DMS 273 (cell line): ENCODE measurements around the gene TMEM151B.

Experiments used
- DNase-seq: peaks from one replicate; lab custom pipeline; 2025; ENCODE audit not compliant: unreplicated experiment; lab: John Stamatoyannopoulos, UW

Gene TMEM151B

GRCh38 chr6:44250067-44250717 is 20.1 kb upstream of the TMEM151B start:
- no peak for DNase-seq

GRCh38 chr6:44250718-44251123 is 19.5 kb upstream of the TMEM151B start:
- no peak for DNase-seq

GRCh38 chr6:44251576-44252524 is 18.4 kb upstream of the TMEM151B start:
- DNase-seq, result no peak

- peak; percentile 85 for DNase-seq
These were observed 16.7 kb upstream of the TMEM151B start for GRCh38 chr6:44253307-44254101.

GRCh38 chr6:44254191-44255104 is 15.8 kb upstream of the TMEM151B start:
- DNase-seq, result no peak

- DNase-seq, result peak; percentile 85
These were observed 15.0 kb upstream of the TMEM151B start for GRCh38 chr6:44255105-44255808.

- DNase-seq, result peak; percentile 78
These were observed 14.1 kb upstream of the TMEM151B start for GRCh38 chr6:44255871-44256774.

GRCh38 chr6:44256775-44257024 is 13.6 kb upstream of the TMEM151B start:
- no peak for DNase-seq

GRCh38 chr6:44257025-44257752 is 13.1 kb upstream of the TMEM151B start, which contains the start of gene SLC35B2:
Gene SLC35B2, minus strand, starts transcription at chr6:44257528. Its CDS starts 118 bp downstream, at chr6:44257410.
- peak; percentile 93 for DNase-seq

GRCh38 chr6:44257753-44258324 is 12.4 kb upstream of the TMEM151B start:
- no peak for DNase-seq

GRCh38 chr6:44258325-44258863 is 11.9 kb upstream of the TMEM151B start:
- DNase-seq, result no peak

- DNase-seq, result no peak
These were observed 11.3 kb upstream of the TMEM151B start for GRCh38 chr6:44258921-44259320.

- no peak for DNase-seq
These were observed 10.2 kb upstream of the TMEM151B start for GRCh38 chr6:44260011-44260410.

GRCh38 chr6:44260451-44261297 is 9.6 kb upstream of the TMEM151B start:
- no peak for DNase-seq

GRCh38 chr6:44261581-44261980 is 8.7 kb upstream of the TMEM151B start:
- DNase-seq, result peak; percentile 73

- DNase-seq, result no peak
These were observed 7.5 kb upstream of the TMEM151B start for GRCh38 chr6:44262467-44263353.
